ENCODE results near the gene MLLT6. TPM values are rescaled to one million over a fixed set of nuclear protein-coding genes. Genes with fewer than 3 reads are reported as not detected.

MLLT6 gene
- total RNA-seq, 1 donor from 2014 or later, result 17.3 TPM

GRCh38 chr17:38674749-38675615 is 30.1 kb upstream of the MLLT6 start, which contains the start of gene EPOP:
Gene EPOP, minus strand, starts transcription at chr17:38674957. Its CDS starts 462 bp downstream, at chr17:38674495.
- DNase-seq (ENCODE audit: low read depth in 2 of 2), result peak; percentile 84 to 88

- peak; percentile 85 for DNase-seq (ENCODE audit: low read depth in 2 of 2)
These were observed 28.2 kb upstream of the MLLT6 start for GRCh38 chr17:38676706-38677504.

GRCh38 chr17:38677819-38678218 is 27.3 kb upstream of the MLLT6 start:
- DNase-seq (ENCODE audit: low read depth in 2 of 2), result no peak

- DNase-seq (ENCODE audit: low read depth in 2 of 2), result no peak
These were observed 24.0 kb upstream of the MLLT6 start for GRCh38 chr17:38681096-38681495.

- no peak for DNase-seq (ENCODE audit: low read depth in 2 of 2)
These were observed 19.6 kb upstream of the MLLT6 start for GRCh38 chr17:38685491-38685890.

GRCh38 chr17:38687286-38687685 is 17.8 kb upstream of the MLLT6 start:
- peak in 1 of 2 donors; percentile 82 for DNase-seq (ENCODE audit: low read depth in 2 of 2)

GRCh38 chr17:38690386-38690785 is 14.7 kb upstream of the MLLT6 start:
- no peak for DNase-seq (ENCODE audit: low read depth in 2 of 2)

GRCh38 chr17:38691154-38691553 is 13.9 kb upstream of the MLLT6 start:
- DNase-seq (ENCODE audit: low read depth in 2 of 2), result no peak

GRCh38 chr17:38693700-38694329 is 11.3 kb upstream of the MLLT6 start:
- peak in 1 of 2 donors; percentile 32 for DNase-seq (ENCODE audit: low read depth in 2 of 2)

- no peak for DNase-seq (ENCODE audit: low read depth in 2 of 2)
These were observed 7.8 kb upstream of the MLLT6 start for GRCh38 chr17:38697061-38697820.

- no peak for DNase-seq (ENCODE audit: low read depth in 2 of 2)
These were observed 6.3 kb upstream of the MLLT6 start for GRCh38 chr17:38698760-38699159.

GRCh38 chr17:38701504-38702165 is 3.4 kb upstream of the MLLT6 start:
- DNase-seq (ENCODE audit: low read depth in 2 of 2), result peak; percentile 33 to 49

GRCh38 chr17:38702166-38702915 is 2.7 kb upstream of the MLLT6 start:
- DNase-seq (ENCODE audit: low read depth in 2 of 2), result peak; percentile 87 to 89

GRCh38 chr17:38702916-38703741 is 1.9 kb upstream of the MLLT6 start:
- no peak for DNase-seq (ENCODE audit: low read depth in 2 of 2)

GRCh38 chr17:38703742-38704605 is 1.1 kb upstream of the MLLT6 start:
- DNase-seq (ENCODE audit: low read depth in 2 of 2), result peak in 1 of 2 donors; percentile 22

GRCh38 chr17:38705523-38705802 is 390 bp downstream of the MLLT6 start:
- DNase-seq (ENCODE audit: low read depth in 2 of 2), result no peak

- DNase-seq (ENCODE audit: low read depth in 2 of 2), result no peak
These were observed 881 bp downstream of the MLLT6 start for GRCh38 chr17:38705803-38706504.

Measured in lung microvascular endothelial cell (primary cell).